Middle frontal gyrus (tissue), 1 donor: Measurements from ENCODE around the gene ZDHHC11.
"Not testable (repeated sequence)": the region's sequence is repeated elsewhere in the genome, so short reads cannot be mapped to it uniquely, and the experiment has no call there.

Source experiments
- DNase-seq: peaks from one replicate; pipeline ENCODE4 v3.0.0-alpha.2; 2015; ENCODE audit warnings: low spot score; ENCODE audit errors: extremely low spot score

Gene ZDHHC11

GRCh38 chr5:880816-881550, 30.2 kb upstream of the ZDHHC11 start:
- DNase-seq = no peak

- DNase-seq = not testable (repeated sequence)
These were observed 27.9 kb upstream of the ZDHHC11 start for GRCh38 chr5:878677-879076.

GRCh38 chr5:878125-878524, 27.3 kb upstream of the ZDHHC11 start:
- no peak for DNase-seq

- DNase-seq = no peak
These were observed 25.9 kb upstream of the ZDHHC11 start for GRCh38 chr5:876398-877365.

GRCh38 chr5:875931-876330, 25.1 kb upstream of the ZDHHC11 start:
- no peak for DNase-seq

- DNase-seq = no peak
These were observed 22.5 kb upstream of the ZDHHC11 start for GRCh38 chr5:873328-873727.

- DNase-seq = no peak
These were observed 21.5 kb upstream of the ZDHHC11 start for GRCh38 chr5:872301-872700.

- DNase-seq = no peak
These were observed 21.0 kb upstream of the ZDHHC11 start for GRCh38 chr5:871596-872298.

GRCh38 chr5:870956-871355, 20.2 kb upstream of the ZDHHC11 start:
- DNase-seq = no peak

- DNase-seq = no peak
These were observed 17.8 kb upstream of the ZDHHC11 start for GRCh38 chr5:868428-869135.

GRCh38 chr5:867300-867870, 16.6 kb upstream of the ZDHHC11 start:
- DNase-seq = no peak

GRCh38 chr5:865771-866170, 15.0 kb upstream of the ZDHHC11 start:
- no peak for DNase-seq

- DNase-seq = no peak
These were observed 14.4 kb upstream of the ZDHHC11 start for GRCh38 chr5:865168-865521.

GRCh38 chr5:864492-865167, 13.8 kb upstream of the ZDHHC11 start:
- no peak for DNase-seq

GRCh38 chr5:863244-863805, 12.5 kb upstream of the ZDHHC11 start:
- DNase-seq = no peak

GRCh38 chr5:862367-863243, 11.8 kb upstream of the ZDHHC11 start:
- DNase-seq = no peak

GRCh38 chr5:861442-862366, 10.9 kb upstream of the ZDHHC11 start:
- no peak for DNase-seq
